GM12872 (cell line): ENCODE measurements around the gene HIVEP2.

Source experiments
- TF ChIP-seq, protein P1 (sequence below): IDR thresholded peaks from 3 replicates; pipeline ENCODE4 v1.5.1; 2011; ENCODE audit warnings: low read depth, mild to moderate bottlenecking, low read length, moderate library complexity; ENCODE audit not compliant: insufficient read depth

Gene HIVEP2

DNA sequence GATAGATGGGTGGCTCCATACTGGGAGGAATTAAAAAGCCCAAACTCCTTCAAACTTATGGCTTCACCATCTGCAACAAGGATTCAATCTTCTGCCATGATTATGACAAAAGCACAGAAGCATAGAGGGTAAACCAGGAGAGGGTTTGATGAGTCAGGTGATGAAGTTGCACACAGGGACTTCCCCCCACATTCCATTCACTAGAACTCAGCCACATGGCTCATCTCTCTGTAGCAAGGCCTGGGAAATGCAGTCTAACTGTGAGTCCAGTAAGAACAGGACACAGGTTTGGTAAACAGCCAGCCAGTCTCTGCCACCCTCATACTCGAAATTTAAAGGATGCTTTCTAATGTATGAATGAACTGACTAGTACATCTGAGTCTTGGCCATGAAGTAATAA lies 142.9 kb downstream of the HIVEP2 start:
- TF ChIP-seq, protein P1, sequence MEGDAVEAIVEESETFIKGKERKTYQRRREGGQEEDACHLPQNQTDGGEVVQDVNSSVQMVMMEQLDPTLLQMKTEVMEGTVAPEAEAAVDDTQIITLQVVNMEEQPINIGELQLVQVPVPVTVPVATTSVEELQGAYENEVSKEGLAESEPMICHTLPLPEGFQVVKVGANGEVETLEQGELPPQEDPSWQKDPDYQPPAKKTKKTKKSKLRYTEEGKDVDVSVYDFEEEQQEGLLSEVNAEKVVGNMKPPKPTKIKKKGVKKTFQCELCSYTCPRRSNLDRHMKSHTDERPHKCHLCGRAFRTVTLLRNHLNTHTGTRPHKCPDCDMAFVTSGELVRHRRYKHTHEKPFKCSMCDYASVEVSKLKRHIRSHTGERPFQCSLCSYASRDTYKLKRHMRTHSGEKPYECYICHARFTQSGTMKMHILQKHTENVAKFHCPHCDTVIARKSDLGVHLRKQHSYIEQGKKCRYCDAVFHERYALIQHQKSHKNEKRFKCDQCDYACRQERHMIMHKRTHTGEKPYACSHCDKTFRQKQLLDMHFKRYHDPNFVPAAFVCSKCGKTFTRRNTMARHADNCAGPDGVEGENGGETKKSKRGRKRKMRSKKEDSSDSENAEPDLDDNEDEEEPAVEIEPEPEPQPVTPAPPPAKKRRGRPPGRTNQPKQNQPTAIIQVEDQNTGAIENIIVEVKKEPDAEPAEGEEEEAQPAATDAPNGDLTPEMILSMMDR: no peak

DNA sequence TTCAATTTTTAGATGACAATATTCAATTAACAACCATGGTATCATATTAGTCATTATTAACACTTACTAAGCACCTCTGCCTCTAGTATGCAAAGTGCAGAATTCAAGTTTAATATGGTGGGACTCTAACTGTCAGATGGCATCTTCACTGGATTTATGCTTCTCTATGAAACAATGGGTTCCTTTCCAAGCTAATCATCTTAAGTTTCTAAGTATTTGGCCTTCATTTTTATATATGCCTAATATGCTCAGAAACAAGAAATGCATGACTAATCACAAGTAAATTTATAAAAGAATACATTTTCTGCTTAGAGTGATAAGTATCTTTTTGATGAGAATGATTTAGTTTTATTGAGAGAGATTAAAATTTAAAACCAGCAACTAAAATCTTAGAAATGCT lies 144.7 kb downstream of the HIVEP2 start:
- TF ChIP-seq, protein P1: no peak

DNA sequence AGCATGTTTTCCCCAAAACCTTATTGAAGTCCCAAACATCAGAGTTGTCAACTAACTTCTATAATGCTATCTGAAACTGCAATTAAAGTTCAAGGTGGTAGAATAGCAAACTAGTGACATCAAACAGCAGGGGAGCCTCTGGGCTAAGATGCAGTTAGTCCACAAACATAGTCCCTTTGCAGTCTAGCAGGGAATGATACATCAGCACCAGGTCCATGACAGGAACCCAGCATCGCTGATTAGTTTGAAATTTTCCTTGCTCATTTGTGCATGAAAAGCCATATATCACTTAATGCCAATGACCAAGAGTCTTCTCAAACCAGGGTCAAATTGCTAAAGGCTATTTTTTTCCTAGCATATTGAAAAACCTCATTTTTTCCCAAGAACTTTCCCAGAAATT lies 145.3 kb downstream of the HIVEP2 start:
- TF ChIP-seq, protein P1: no peak

DNA sequence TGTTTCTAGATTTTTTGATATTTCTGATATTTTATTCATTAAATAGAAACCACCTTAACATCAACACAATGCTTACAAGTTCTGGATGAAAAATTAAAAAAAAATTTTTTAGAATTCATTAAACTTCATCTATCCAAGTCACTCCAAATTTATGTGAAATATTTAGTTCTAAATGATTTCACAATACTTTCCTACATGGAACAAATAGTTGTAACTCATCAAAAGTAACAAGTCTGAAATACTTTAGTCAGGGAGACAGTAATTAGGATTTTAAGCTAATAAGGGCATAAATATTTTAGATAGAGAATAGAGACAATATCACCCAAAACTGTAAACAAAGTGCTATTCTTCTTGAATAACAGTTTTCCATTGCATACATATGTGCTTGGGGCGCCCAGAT lies 147.8 kb downstream of the HIVEP2 start:
- TF ChIP-seq, protein P1: no peak

DNA sequence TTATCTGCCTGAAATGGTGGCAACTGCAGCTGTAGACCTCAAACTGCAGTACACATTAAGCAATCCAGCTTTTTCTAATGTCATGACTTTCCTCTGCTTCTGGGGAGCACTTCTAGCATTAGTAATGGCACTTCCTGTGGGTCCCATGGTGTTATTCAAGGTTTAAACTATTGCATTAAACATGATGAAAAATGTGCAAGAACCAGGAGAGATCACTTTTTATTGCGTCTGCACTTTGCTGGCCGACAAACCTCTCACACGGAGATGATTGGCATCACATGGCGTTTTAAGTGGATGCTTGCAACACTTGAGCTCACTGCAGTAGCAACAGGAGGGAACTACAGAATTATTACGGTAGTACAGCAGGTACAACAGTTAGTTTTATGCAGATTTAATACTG lies 148.4 kb downstream of the HIVEP2 start:
- TF ChIP-seq, protein P1: no peak

DNA sequence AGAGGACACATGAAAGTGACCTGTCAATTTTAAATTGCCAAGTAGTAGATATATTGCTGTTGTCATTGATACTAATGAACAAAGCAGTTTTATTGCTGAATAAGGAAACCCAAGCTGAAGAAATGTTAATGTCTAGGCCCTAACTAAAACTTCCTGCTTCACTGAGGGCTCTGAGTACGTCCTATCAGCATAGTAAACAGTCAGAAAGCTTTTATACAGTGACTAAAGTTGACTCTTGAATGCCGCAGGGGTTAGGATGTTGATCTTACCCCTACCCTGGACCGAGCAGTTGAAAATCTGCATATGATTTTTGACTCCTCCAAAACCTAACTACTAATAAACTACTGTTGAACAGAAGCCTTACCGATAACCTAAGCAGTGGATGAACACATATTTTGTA lies 149.0 kb downstream of the HIVEP2 start:
- TF ChIP-seq, protein P1: no peak

DNA sequence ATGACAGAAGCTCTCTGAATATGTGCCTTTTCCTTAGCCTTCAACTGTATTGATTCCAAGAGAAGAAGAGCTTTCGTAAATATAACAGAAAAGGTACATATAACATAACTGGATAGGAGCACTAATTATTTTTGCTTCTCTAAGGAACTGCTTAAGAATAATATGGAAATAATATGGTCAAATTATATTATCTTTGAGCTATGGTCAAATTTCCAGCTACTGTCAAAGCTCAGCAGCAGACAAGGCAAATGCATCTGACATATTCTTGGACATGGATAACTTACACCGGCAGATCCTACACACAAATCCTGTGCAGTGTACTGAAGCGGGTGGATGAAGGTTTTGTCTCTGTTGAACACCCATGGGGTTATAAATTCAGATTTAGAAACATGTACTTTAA lies 150.6 kb downstream of the HIVEP2 start:
- TF ChIP-seq, protein P1: no peak

DNA sequence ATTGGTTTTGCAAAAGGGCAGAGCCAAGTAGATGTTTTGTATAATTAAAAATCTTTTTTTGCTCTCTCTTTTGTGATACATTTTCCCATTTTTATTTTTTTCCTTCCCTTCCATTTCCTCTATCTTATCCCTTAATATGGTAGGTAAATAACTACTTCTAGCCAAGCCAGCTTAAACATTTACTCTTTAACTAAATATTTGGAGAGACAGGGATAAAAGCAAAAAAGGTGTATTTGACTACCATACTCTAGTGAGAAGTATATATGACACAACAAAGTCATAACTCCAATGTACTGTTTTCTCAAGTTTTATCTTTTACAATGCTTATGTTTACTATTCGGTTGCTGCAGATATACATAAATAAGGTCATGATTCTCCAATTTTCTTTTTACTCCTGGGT lies 154.7 kb downstream of the HIVEP2 start:
- TF ChIP-seq, protein P1: no peak
